ENCODE data around the gene TSPAN16.
"Not testable (repeated sequence)": the region's sequence is repeated elsewhere in the genome, so short reads cannot be mapped to it uniquely, and the experiment has no call there.

The TSPAN16 gene

DNA sequence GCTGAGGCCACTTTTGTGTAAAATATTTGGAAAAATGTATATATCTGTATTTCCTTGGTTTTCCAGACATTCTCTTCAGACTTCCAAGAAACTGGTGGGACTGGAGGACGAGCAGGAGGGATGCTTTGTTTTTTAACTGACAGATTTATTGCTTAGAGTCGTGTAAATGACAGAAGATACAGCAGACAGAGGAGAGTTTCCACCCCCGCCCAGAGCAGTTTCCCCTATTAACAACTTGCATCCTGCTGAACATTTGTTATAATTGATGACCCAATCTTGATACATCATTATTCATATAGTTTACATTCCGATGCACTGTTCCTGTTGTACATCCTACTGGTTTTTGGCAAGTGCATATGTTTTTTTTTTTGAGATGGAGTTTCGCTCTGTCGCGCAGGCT is 26.6 kb upstream of the TSPAN16 start:
- no peak for DNase-seq

GRCh38 chr19:11273296-11273695 is 22.7 kb upstream of the TSPAN16 start:
- DNase-seq, result no peak

DNA sequence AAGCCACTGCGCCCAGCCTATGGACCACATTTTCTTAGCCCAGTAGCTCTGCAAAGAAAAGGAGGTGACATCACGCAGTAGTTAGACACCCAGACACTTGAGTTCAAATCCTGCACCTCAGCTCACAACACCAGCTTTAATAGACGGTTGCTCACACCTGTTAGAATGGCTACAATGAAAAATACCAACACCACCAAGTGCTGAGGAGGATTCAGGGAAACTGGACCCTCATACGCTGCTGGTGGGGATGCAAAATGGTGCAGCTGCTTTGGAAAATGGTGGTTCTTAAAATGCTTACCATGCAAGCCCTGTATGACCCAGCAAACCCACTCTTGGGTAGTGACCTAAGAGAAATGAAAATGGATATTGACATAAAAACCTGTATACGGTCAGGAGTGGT is 22.0 kb upstream of the TSPAN16 start:
- no peak for DNase-seq

- DNase-seq, result no peak
These were observed 21.4 kb upstream of the TSPAN16 start for GRCh38 chr19:11274533-11275086.

DNA sequence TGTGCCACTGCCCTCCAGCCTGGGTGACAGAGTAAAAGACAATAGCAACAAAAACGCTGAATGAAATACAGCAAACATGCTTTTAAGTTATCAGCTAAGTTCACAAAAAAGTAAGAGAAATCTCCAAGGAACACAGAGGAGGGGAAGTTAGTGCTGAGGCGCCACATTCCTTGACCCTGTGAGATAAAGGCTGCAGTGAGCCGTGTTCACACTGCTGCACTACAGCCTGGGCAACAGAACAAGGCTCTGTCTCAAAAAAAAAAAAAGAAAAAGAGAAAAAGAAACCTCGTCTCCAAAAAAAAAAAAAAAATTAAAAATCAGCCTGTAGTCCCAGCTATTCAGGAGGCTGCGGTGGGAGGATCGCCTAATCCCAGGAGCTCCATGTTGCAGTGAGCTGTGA is 17.3 kb upstream of the TSPAN16 start:
- DNase-seq, result no peak

GRCh38 chr19:11279505-11280236 is 16.3 kb upstream of the TSPAN16 start:
- DNase-seq, result peak; percentile 27

DNA sequence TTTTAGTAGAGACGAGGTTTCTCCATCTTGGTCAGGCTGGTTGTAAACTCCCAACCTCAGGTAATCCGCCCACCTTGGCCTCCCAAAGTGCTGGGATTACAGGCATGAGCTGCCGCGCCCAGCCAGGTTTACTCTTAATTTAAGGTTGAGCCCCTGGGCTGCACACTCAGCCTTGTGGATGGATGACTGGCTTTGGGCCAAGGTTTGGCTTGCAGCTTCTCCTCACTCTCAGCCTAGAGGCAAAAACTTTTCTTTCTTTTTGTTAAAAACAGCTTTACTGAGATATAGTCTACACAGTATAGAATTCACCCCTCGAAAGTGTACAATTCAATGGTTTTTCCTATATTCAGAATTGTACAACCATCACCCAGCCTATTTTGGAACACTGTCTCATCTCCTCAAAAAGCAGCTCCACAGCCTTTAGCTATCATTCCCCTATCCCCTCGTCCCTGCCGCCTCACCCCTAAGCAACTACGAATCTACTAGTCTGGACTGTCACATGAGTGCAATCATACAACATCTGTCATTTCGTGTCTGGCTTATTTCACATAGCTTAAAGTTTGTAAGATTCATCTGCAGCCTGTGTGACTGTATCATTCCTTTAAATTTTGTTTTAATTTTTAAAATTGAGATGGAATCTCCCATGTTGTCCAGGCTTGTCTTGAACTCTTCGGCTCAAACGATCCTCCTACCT is 14.5 kb upstream of the TSPAN16 start:
- no peak for DNase-seq

DNA sequence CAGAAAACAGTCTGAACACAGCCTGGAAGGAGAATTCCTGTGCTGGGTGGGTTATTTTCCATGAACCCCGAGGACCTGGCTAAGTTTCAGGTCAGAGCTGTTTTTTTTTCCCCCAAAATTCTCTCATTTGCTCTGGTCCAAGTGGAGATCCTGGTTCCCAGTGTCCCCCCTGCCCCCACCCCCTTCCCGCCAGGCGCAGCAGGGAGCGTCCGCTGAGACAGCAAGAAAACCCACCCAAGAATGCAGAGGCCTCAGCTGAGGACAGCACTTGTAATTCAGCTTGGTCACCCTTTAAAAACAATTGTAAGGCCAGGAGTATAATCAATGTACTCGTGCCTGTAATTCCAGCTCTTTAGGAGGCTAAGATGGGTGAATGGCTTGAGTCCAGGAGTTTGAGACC is 11.4 kb upstream of the TSPAN16 start:
- DNase-seq, result no peak

DNA sequence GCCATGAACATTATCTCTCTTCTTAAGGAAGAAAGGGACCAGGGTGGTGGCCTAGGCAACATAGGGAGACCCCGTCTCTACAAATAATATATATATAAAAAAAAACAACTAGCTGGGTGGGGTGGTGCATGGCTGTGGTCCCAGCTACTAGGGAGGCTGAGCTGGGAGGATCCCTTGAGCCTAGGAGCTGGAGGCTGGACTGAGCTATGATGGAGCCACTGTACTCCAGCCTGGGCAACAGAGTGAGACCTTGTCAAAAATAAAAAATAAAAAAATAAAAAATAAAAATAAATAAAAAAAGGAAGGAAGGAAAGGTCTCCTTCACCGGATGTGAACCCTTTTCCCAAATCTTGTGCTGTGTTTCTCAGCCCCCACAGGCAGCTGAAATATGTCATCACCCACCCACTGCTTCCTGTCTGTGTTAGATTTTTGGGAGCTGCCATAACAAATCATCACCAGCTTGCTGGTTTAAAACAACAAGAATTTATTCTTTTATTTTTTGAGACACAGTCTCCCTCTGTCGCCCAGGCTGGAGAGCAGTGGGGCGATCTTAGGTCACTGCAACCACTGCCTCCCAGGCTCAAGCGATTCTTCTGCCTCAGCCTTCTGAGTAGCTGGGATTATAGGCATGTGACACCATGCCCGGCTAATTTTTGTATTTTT is 9.5 kb upstream of the TSPAN16 start:
- DNase-seq, result no peak

GRCh38 chr19:11288349-11288748 is 7.6 kb upstream of the TSPAN16 start:
- no peak for DNase-seq

DNA sequence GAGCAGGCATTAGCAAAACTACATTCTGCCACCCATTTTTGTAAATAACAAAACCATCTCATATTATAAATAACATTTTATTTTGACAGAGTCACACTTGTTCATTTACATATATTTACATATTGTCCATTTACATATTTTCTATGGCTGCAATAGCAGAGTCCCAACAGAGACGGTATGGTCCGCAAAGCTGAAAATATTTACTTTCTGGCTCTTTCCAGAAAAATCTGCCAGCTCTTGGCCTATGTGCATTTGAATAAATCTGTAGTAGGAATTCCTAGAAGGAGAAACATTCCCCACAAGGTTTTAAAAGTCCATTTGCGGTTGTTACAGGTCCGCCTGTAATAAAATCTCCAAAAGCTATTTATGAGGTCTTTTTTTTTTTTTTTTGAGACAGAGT is 5.7 kb upstream of the TSPAN16 start:
- no peak for DNase-seq

DNA sequence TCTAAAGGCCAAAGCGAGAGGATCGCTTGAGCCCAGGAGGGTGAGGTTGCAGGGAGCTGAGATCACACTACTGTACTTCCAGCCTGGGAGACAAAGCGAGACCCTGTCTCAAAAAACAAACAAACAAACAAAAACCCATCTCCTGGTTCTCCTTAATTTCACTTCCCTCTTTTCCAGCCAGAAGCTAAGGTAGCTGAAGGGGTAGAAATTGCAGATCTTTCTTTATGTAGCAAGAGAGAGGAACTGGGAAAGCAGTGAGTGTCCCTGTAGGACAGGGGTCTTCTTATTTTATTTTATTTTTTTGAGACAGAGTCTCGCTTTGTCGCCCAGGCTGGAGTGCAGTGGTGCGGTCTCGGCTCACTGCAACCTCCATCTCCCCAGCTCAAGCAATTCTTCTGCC is 4.5 kb upstream of the TSPAN16 start:
- no peak for DNase-seq

DNA sequence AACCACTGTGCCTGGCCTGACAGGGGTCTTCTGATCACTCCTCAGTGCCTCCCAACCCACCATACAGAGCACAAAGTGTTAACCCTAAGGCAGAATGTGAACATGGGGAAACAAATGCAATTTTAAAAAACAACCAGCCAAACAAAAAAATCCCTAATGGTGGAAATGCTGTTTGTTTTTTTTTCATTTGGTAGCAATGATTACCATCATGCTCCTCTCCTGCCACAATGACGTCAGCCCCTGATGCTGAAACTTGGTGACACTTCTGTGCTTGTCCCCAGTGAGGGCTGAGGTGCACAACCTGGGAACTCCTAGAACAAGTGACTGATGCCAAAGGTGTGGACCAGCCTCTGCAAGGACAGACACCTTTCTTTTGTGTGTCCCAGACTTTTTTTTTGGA is 4.0 kb upstream of the TSPAN16 start:
- DNase-seq, result no peak

- peak; percentile 83 for DNase-seq
These were observed 2.2 kb upstream of the TSPAN16 start for GRCh38 chr19:11293433-11294389.

- DNase-seq, result no peak
These were observed 780 bp upstream of the TSPAN16 start for GRCh38 chr19:11295180-11295579.

GRCh38 chr19:11296264-11296663 is 304 bp downstream of the TSPAN16 start:
- DNase-seq, result no peak

DNA sequence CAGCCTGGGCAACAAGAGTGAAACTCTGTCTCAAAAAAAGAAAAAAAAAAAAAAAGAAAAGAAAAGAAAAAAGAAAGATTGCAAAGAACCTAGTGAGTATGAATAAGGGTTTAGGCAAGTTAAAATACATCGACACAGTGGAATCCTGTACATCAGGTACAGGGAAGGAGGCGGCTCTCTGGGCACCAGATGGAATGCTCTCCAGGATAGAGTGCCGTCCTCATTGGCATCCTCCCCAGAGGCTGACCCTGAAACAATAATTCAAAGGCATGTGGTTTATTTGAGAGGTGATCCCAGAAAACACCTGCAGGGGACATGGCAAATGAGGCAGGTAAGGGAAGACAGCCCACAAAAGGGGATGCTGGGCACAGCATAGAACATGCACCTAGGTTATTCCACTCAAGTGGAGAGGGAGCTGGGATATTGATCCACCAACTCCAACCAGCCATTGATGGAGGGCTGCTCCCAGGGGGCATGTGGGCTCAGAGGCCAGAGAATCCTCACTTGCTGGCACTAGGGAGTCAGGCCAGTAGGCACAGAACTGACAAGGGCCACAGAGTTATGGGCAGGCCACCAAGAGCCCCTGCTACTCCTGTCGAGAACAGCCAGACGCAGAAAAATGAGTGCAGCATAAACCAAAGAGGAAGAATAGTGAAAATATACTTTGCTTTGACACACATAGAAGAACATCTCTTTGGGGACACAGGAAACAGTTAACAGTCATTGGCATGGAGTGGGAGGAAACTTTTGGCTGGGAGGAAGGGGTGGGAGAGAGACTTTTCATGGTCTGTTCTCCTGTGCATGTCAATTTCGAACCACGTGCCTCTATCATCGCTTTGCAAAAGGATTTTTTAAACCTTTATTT is 4.2 kb downstream of the TSPAN16 start:
- DNase-seq, result no peak

DNA sequence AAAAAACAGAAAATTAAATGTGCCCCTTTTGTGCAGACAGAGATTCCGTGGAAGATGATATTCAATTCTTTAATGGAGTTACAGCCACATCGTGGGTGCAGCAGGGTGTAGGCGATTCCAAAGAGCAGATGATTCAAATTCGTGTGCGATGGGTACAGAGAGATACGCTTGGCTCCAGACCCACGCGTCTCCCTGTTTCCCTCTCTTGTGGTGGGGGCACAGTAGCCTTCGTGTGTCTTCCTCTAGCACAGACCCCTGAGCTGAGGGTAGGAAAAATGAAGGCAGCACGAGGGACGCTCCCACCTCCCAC is 4.8 kb downstream of the TSPAN16 start:
- DNase-seq, result no peak

DNA sequence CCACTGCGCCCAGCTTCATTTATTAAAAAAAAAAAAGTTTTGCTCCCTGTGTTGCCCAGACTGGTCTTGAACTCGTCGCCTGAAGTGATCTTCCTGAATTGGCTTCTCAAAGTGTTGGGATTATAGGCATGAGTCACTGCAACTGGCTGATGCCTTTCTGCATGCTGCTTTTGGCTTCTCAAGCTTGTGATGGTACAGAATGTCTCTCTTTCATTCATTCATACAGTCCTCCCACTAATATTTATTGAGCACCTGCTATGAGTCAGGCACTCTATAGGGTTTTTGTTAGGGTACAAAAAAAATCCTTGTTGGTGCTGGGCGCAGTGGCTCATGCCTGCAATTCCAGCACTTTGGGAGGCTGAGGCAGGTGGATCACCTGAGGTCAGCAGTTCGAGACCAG is 9.0 kb downstream of the TSPAN16 start:
- no peak for DNase-seq

GRCh38 chr19:11306337-11306736 is 10.4 kb downstream of the TSPAN16 start:
- DNase-seq, result no peak

GRCh38 chr19:11320278-11320995 is 24.5 kb downstream of the TSPAN16 start:
- not testable (repeated sequence) for DNase-seq
